ENCODE measurements around the gene PPP1R10.

DNA sequence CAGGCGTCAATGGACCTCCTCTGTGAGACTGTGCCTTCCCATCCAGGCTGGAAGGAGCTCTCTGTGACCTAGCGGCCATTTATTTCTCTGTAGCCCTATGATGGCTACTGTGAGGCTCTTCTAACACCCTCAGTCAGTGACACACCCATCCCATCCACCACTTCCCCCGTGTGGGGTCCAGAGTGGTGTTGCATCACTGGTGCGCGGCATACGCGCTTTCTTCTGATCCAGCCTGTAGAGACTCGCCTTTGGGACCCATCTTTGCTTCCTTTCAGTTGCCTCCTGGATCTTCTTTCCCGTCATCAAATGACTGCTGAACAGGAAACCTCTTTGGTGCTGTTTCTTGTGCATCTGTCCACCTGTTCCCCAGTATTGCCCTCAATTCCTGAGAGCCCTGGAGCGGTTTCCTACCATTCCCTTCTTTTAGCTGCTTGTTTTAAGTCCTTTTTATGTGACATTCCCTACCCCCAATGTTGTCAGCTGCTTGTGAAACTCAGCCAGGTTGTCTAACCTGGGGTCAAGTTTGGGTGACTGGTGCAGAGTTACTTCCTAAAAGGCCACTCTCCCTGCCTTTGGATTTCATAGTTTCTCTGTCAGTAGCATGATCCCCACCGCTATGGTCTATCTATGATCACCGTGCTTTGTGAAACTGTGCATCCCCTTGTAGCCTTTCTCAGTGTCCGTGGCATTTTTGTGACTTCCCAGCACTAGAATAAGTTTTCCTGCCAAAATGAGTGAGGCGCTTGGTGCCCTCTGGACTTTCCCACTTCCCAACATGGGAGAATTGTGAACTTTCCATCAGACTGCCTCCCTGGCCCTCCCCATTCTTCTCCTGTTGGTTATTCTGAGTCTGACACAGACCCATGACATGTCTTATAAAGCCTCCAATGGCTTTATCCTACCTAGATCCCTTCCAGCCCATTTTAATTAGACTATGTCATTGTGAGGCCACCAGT is 54.3 kb downstream of the PPP1R10 start:
- TF ChIP-seq, protein P1, sequence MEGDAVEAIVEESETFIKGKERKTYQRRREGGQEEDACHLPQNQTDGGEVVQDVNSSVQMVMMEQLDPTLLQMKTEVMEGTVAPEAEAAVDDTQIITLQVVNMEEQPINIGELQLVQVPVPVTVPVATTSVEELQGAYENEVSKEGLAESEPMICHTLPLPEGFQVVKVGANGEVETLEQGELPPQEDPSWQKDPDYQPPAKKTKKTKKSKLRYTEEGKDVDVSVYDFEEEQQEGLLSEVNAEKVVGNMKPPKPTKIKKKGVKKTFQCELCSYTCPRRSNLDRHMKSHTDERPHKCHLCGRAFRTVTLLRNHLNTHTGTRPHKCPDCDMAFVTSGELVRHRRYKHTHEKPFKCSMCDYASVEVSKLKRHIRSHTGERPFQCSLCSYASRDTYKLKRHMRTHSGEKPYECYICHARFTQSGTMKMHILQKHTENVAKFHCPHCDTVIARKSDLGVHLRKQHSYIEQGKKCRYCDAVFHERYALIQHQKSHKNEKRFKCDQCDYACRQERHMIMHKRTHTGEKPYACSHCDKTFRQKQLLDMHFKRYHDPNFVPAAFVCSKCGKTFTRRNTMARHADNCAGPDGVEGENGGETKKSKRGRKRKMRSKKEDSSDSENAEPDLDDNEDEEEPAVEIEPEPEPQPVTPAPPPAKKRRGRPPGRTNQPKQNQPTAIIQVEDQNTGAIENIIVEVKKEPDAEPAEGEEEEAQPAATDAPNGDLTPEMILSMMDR (IDR thresholded peaks at IDR 0.05): no peak
- TF ChIP-seq POLR2A (IDR thresholded peaks at IDR 0.05) (no peak), EP300 (IDR thresholded peaks at IDR 0.05) (no peak)
